ENCODE data around the gene ZDHHC14. TPM values are rescaled to one million over a fixed set of nuclear protein-coding genes. Genes with fewer than 3 reads are reported as not detected.

The ZDHHC14 gene
- total and polyA plus RNA-seq, 7 donors: 2.4 to 12.6 (median 9.6) TPM

DNA sequence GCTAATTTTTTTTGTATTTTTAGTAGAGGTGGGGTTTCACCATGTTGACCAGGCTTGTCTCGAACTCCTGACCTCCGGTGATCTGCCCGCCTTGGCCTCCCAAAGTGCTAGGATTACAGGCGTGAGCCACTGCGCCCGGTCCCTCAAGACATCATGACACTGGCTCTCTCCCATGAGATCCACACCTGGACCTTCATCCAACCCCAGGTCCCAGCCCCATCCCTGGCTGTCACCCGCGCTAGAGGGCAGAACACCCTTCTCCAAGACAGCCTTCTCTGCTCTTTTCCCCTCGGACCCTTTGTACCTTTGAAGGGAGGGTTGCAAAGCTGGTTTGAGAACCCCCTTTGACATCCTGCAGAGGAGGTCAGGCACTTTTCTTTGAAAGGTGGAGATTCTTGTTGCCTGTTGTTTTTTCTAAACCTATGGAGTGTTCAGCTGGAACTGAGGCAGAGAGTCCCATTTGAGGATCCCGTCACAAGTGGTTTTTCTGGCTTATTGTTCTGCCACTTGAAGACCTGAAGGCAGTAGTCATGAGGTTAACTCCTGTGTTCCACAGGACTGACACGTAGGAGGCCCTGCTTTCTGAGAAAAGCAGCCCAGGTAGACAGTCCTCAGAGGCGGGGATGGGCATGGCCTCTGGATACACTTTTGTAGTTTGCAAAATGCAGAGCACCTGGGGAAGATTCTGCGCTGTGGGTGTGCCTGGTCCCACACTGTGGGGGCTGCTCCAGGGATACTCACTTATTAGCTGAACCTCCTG is 270.9 kb downstream of the ZDHHC14 start:
- intact Hi-C loops (cut with DNase I): no loop called here
- Histone ChIP-seq H3K27me3 (no peaks in the 10 kb centered on the region), H3K36me3 (peaks cover 0 to 6% (median 0%) of the 10 kb centered on the region in 4 donors), H3K27ac (no peak overlapping the region), H3K4me1 (peaks cover 0 to 15% (median 12%) of the 10 kb centered on the region in 4 donors), H3K4me3 (no peak overlapping the region), H3K9me3 (no peaks in the 10 kb centered on the region)
- TF ChIP-seq POLR2A (IDR thresholded peaks at IDR 0.05): no peak
- no peak for TF ChIP-seq EP300 (IDR thresholded peaks at IDR 0.05)
- TF ChIP-seq POLR2AphosphoS5 (IDR thresholded peaks at IDR 0.05): no peak
- TF ChIP-seq, protein P1, sequence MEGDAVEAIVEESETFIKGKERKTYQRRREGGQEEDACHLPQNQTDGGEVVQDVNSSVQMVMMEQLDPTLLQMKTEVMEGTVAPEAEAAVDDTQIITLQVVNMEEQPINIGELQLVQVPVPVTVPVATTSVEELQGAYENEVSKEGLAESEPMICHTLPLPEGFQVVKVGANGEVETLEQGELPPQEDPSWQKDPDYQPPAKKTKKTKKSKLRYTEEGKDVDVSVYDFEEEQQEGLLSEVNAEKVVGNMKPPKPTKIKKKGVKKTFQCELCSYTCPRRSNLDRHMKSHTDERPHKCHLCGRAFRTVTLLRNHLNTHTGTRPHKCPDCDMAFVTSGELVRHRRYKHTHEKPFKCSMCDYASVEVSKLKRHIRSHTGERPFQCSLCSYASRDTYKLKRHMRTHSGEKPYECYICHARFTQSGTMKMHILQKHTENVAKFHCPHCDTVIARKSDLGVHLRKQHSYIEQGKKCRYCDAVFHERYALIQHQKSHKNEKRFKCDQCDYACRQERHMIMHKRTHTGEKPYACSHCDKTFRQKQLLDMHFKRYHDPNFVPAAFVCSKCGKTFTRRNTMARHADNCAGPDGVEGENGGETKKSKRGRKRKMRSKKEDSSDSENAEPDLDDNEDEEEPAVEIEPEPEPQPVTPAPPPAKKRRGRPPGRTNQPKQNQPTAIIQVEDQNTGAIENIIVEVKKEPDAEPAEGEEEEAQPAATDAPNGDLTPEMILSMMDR (IDR thresholded peaks at IDR 0.05): no peak
- peak; percentile 22 for DNase-seq
- WGBS, 2 donors: 91 to 95% methylated on average over 13 of the region's 13 CpGs

DNA sequence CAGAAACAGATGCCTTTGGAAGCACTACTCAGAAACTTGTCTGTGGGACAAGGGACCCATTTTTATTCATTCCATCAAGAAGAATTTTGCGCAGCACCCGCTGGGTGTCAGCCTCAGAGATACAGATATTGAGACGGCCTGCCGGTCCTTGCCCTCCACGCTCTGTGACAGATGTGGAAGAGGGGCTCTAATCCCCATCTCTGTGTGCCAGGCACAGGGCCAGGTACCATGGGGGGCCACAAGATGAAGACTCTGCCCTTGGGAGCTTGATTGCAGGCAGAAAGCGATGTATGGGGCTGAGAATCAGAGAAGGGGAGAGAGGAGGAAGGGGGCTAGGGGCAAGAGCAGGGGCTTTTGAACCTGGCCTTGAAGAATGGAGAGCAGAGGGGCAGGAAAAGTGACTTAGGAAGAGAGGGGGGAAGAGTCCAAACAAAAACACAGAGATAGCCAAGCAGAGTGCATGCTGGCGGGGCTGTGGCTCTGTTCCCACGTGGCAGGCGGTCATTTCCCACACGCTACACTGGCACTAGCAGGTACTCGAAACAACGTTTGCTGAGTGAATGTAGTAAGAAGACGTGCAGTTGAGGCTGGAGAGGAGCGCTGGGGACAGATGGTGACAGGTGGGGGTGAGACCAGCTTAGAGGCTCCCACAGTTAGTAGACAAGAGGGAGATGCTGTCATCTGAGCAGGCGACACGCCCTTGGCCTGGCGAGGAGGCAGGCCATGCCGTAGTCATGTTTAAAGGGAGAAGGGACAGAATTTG is 271.8 kb downstream of the ZDHHC14 start:
- Histone ChIP-seq H3K36me3 (peaks cover 0 to 6% (median 2%) of the 10 kb centered on the region in 4 donors), H3K4me3 (no peak overlapping the region), H3K4me1 (peaks cover 0 to 15% (median 12%) of the 10 kb centered on the region in 4 donors), H3K27me3 (no peaks in the 10 kb centered on the region), H3K27ac (no peak overlapping the region), H3K9me3 (no peaks in the 10 kb centered on the region)
- WGBS, 2 donors: 96% methylated on average over 18 of the region's 18 CpGs
- no peak for TF ChIP-seq POLR2A (IDR thresholded peaks at IDR 0.05)
- TF ChIP-seq POLR2AphosphoS5 (IDR thresholded peaks at IDR 0.05): no peak
- TF ChIP-seq, protein P1 (IDR thresholded peaks at IDR 0.05): no peak
- TF ChIP-seq EP300 (IDR thresholded peaks at IDR 0.05): no peak
- intact Hi-C loops (cut with DNase I): no loop called here
- peak; percentile 41 for DNase-seq

DNA sequence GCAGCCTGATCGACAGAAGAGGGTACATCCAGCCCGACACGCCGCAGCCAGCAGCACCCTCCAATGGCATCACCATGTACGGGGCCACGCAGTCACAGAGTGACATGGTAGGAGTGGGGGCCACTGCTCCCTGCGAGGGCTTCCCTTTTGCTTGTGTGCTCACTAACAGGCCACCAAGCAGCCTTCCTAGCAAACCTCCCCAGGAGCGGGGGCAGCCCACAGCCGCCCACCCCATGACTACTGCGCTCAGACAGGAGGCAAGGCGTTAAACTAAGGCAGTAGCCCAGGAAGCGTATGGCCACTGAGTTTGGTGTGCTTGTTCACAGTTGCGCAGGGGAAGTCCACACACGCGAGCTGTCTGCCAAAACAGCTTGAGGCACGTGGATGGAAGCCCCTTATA is 272.5 kb downstream of the ZDHHC14 start:
- TF ChIP-seq POLR2A (IDR thresholded peaks at IDR 0.05) (no peak), POLR2AphosphoS5 (IDR thresholded peaks at IDR 0.05) (no peak)
- TF ChIP-seq, protein P1 (IDR thresholded peaks at IDR 0.05): no peak
- no peak overlapping the region for H3K27ac ChIP-seq
- H3K36me3 ChIP-seq: peaks cover 0 to 6% (median 2%) of the 10 kb centered on the region in 4 donors
- intact Hi-C loops (cut with DNase I): no loop called here
- WGBS, 2 donors: 93 to 96% methylated on average over 16 of the region's 16 CpGs
- H3K27me3 ChIP-seq: no peaks in the 10 kb centered on the region
- peaks cover 0 to 15% (median 12%) of the 10 kb centered on the region in 4 donors for H3K4me1 ChIP-seq
- no peak overlapping the region for H3K4me3 ChIP-seq
- peak; percentile 46 for DNase-seq
- H3K9me3 ChIP-seq: no peaks in the 10 kb centered on the region

- DNase-seq: peak; percentile 33
- H3K36me3 ChIP-seq: peaks cover 0 to 6% (median 2%) of the 10 kb centered on the region in 4 donors
- 92% methylated on average over 8 of the region's 8 CpGs for WGBS, 2 donors
- H3K27ac ChIP-seq: no peak overlapping the region
- TF ChIP-seq POLR2A (IDR thresholded peaks at IDR 0.05): no peak
- TF ChIP-seq EP300 (IDR thresholded peaks at IDR 0.05): no peak
- TF ChIP-seq, protein P1 (IDR thresholded peaks at IDR 0.05): no peak
- TF ChIP-seq POLR2AphosphoS5 (IDR thresholded peaks at IDR 0.05): no peak
- H3K4me1 ChIP-seq: peaks cover 0 to 7% (median 6%) of the 10 kb centered on the region in 4 donors
- H3K27me3 ChIP-seq: no peaks in the 10 kb centered on the region
- intact Hi-C loops (cut with DNase I): no loop called here
- no peaks in the 10 kb centered on the region for H3K9me3 ChIP-seq
- H3K4me3 ChIP-seq: no peak overlapping the region
Observed at GRCh38 chr6:157655139-157655538, 274.1 kb downstream of the ZDHHC14 start.
